Lower leg skin (tissue), 4 donors: ENCODE results near the gene ZGLP1. TPM values are rescaled to one million over a fixed set of nuclear protein-coding genes. Genes with fewer than 3 reads are reported as not detected.

Experiments
- DNase-seq, 2 donors: peaks; one replicate each; pipeline ENCODE4 v3.0.0-alpha.2; 2019; ENCODE audit warnings: low spot score in 2 of 2
- H3K4me3 ChIP-seq: fragments of 200-600 bp; sonication (generic); 2 replicates; pipeline ENCODE4 v1.5.1; 2017; ENCODE audit warnings: mild to moderate bottlenecking, low read depth; ENCODE audit not compliant: poor library complexity, severe bottlenecking
- CTCF ChIP-seq, 3 donors: fragments of 450-650 bp; IDR thresholded peaks; one replicate each; pipeline ENCODE4 v1.5.1; 2016; ENCODE audit warnings: antibody characterized with exemption in 3 of 3, mild to moderate bottlenecking in 3 of 3, moderate library complexity in 2 of 3
- POLR2A ChIP-seq, 2 donors: fragments of 450-650 bp; IDR thresholded peaks; one replicate each; pipeline ENCODE4 v1.6.1; 2016 to 2017; ENCODE audit warnings: antibody characterized with exemption in 2 of 2, mild to moderate bottlenecking in 1 of 2, moderate library complexity in 1 of 2
- WGBS, 2 donors: methylation state at CpG; one replicate each; pipeline ENCODE4 v1.1.5; 2018; 5-methylcytosine and 5-hydroxymethylcytosine counted together
- intact Hi-C: fragments of 100-400 bp; cut with DNase I; formaldehyde crosslinking; loops from one replicate; pipeline ENCODE4 v1.15.0; 2023; ENCODE audit warnings: low total_unique reads
- total RNA-seq, 4 donors: library from RNA; depleted of rRNA; stranded (reverse); fragments of >200 nt; gene quantifications; one replicate each; pipeline ENCODE4 v1.1.0, GENCODE V29; 2016

Gene ZGLP1
- total RNA-seq, 4 donors from 2014 or later = 2.2 to 3.8 (median 2.8) TPM; not detected in 1

DNA sequence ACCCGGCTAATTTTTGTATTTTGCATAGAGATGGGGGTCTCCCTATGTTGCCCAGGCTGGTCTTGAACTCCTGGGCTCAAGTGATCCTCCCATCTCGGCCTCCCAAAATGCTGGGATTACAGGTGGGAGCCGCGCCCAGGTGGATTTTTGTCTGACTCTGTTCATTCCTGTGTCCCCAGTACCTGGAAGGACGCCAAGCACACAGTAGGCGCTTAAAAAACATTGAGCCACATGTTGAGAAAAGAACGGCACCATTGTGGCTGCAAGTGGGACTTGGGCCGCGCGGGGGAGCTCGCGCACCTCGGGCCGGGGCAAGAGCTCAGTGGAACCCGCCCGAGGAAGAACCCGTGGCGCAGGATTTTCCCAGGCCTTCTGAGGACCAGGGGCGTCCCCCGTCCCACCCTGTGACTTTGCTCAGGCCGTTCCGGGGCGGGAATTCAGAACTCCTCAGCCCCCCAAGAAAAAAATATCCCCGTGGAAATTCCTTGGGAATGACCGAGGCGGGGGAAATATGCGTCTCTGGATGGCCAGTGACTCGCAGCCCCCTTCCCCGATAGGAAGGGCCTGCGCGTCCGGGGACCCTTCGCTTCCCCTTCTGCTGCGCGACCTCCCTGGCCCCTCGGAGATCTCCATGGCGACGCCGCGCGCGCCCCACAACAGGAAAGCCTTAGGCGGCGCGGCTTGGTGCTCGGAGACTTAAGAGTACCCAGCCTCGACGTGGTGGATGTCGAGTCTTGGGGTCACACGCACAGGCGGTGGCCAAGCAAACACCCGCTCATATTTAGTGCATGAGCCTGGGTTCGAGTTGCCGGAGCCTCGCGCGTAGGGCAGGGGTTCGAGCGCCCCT lies 40.1 kb downstream of the ZGLP1 start:
- peak; percentile 89 to 98 for DNase-seq
- 4 to 6% methylated on average over 49 to 58 of the region's 59 CpGs for WGBS, 2 donors
- H3K4me3 ChIP-seq = peak overlapping the region; percentile 35
- TF ChIP-seq POLR2A (IDR thresholded peaks at IDR 0.05) (no peak), CTCF (IDR thresholded peaks at IDR 0.05) (peak in 1 of 3 donors; percentile 67)
- intact Hi-C loops = loop anchor here (2.0 kb wide), 1 partner anchor 119 kb away; no protein-coding TSS in a partner anchor

DNA sequence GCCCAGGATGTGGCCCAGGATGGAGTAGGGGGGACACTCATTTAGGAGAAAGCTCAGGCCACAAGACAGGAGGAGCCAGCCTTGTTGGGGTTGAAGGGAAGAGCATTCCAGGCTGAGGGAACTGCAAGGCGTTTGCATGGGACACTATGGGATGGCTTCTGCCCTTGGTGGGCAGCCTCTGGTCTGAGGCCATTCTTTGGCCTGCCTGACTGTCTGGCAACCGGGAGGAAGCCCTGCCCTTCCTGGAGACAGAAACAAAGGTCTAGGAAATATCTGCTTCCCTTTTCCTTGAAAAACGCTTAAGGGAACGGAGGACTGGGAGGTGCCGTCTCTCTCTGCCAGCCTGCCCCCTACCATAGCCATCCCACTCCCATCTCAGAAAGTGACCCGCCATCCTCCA lies 41.5 kb downstream of the ZGLP1 start:
- no peak for TF ChIP-seq POLR2A (IDR thresholded peaks at IDR 0.05)
- TF ChIP-seq CTCF (IDR thresholded peaks at IDR 0.05) = no peak
- H3K4me3 ChIP-seq = no peak overlapping the region
- 54 to 65% methylated on average over 6 of the region's 6 CpGs for WGBS, 2 donors
- intact Hi-C loops = loop anchor here (2.0 kb wide), 1 partner anchor 121 kb away; no protein-coding TSS in a partner anchor
- no peak for DNase-seq

DNA sequence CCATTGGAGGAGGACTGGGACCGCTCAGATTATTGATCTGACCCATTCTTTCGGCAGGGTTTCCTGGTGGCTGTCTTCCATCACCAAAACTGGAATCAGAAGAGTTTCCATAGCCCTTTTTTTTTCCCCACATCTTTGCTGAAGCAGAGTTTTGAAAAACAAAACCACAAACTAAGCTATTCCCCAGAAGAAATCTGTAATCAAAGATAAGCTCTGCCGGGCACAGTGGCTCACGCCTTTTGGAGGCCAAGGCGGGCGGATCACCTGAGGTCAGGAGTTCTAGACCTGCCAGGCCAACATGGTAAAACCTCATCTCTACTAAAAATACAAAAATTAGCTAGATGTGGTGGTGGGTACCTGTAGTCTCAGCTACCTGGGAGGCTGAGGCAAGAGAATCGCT lies 42.9 kb downstream of the ZGLP1 start:
- H3K4me3 ChIP-seq = no peak overlapping the region
- intact Hi-C loops = no loop called here
- no peak for TF ChIP-seq POLR2A (IDR thresholded peaks at IDR 0.05)
- no peak for TF ChIP-seq CTCF (IDR thresholded peaks at IDR 0.05)
- WGBS, 2 donors = 85 to 88% methylated on average over 7 of the region's 7 CpGs
- DNase-seq = no peak

GRCh38 chr19:10262771-10263170 lies 46.8 kb downstream of the ZGLP1 start:
- no peak for DNase-seq
- TF ChIP-seq POLR2A (IDR thresholded peaks at IDR 0.05) (no peak), CTCF (IDR thresholded peaks at IDR 0.05) (no peak)
- intact Hi-C loops = no loop called here
- WGBS, 2 donors = 75% methylated on average over 7 of the region's 7 CpGs
- H3K4me3 ChIP-seq = no peak overlapping the region

DNA sequence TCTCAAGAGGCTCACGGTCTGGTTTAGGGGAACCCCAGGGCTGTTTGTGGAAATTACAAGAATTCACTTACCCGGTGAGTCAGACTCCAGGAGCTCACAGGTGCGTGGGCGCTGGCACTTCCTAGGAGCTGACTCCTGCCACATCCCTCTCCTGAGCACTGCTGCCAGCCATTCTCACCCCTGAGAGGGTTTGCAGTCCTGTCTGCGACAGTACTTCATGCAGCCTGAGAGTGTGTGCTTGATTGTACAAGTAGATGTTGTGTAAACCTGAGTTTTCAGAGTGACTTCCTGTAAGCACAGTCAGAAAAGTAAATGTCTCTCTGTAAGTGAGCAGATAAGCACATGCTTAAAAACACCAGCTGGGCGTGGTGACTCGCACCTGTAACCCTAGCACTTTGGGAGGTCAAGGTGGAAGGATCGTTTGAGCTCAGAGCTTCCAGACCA lies 49.5 kb downstream of the ZGLP1 start:
- no peak overlapping the region for H3K4me3 ChIP-seq
- TF ChIP-seq CTCF (IDR thresholded peaks at IDR 0.05) (no peak), POLR2A (IDR thresholded peaks at IDR 0.05) (no peak)
- intact Hi-C loops = no loop called here
- 44 to 66% methylated on average over 8 of the region's 8 CpGs for WGBS, 2 donors
- DNase-seq = no peak
